Activated CD4-positive, CD25-positive, alpha-beta regulatory T cell (primary cell): ENCODE results near the gene NLGN1.
"Not testable (repeated sequence)": the region's sequence is repeated elsewhere in the genome, so short reads cannot be mapped to it uniquely, and the experiment has no call there.

ENCODE experiments used
- DNase-seq, 4 experiments: peaks; one replicate each; lab custom pipeline; 2025; lab: John Stamatoyannopoulos, UW

The NLGN1 gene

DNA sequence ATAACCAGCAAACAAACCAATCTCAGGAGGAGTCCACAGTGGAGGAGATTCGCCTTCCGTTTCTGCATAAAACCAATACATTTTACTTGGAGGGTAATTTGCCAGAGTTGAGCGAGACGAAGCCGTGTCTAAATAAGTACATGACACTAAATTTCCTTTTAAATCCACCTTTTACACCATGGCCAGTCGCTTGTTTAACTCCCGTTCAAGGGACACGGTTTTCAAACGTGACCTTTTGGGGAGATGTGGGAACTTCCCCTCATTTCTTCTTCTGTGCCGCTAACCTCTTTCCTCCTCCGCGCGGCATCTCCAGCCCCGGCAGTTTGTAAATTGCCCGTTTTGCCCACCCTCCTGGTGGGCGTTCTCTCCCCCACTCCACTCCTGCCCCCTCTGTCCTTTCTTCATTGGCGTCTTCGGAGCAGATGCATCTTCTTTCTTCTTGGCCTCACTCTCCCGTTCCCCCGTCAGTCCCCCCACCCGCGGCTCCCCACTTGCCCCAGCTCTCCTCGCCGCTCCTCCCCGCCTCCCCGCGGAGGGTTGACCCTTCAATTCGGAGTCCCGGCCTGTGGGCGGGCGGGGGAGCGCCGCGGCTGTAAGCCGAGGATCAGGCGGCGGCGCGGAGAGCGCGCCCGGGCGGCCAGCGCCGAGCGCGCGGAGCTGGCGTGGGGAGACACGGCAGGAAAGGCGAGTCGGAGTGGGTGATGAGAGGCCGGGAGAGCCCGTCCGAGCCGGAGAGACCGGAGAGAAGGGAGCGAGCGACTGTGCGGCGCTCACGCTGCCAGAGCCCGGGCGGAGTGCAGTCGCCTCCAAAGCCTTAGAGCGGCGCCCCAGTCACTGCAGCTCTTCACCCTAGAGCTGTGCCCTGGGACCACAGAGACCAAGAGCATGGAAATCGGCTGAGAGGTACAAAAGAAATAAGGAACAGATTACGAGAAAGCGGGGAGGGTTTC is at the start of gene NLGN1:
NLGN1 (plus strand) TSS at position 584 of the 950 bp plus-strand sequence.
- DNase-seq, result no peak

DNA sequence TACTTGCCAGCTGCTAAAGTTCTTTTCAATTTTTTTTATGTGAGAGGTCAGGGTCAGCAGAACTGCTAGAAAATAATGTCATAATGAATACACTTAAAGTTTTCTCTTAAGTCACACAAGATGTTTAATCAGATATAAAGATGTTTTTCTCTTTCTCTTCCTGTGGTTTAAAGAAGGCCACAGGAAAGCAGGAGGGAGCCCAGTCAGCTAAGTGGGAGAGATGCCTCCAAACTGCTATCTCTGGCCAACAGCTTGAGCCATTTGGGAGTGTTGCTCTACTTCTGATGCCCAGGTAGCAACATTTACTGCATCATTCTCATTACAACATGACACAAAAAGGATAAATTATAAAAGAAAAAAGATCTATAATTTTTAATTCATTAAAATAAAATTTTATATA is 45.7 kb upstream of the NLGN1 start:
- no peak for DNase-seq

DNA sequence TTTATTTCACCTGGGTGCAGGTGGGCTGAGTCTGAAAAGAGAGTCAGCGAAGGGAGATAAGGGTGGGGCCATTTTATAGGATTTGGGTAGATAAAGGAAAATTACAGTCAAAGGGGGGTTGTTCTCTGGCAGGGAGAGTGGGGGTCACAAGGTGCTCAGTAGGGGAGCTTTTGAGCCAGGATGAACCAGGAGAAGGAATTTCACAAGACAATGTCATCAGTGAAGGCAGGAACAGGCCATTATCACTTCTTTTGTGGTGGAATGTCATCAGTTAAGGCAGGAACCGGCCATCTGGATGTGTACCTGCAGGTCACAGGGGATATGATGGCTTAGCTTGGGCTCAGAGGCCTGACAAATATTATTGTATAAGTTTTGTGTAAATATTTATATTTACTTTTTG is 44.4 kb upstream of the NLGN1 start:
- not testable (repeated sequence) for DNase-seq

DNA sequence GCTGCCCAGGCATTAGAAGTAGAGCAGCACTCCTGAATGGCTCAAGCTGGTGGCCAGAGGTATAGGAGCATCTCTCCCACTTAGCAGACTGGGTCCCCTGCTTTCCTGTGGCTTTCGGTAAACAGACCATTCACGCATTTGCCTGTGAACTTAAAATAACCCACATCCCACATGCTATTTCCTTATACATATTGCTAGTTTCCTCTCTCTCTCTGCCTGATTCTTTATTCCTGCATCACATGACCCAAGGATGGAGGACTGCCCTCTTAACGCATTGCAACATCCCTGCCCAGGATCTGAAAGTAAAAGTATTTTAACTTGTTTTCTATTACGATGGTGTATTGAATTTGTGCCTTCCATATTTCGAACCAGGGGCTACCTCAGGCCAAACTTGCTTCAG is 43.4 kb upstream of the NLGN1 start:
- no peak for DNase-seq

DNA sequence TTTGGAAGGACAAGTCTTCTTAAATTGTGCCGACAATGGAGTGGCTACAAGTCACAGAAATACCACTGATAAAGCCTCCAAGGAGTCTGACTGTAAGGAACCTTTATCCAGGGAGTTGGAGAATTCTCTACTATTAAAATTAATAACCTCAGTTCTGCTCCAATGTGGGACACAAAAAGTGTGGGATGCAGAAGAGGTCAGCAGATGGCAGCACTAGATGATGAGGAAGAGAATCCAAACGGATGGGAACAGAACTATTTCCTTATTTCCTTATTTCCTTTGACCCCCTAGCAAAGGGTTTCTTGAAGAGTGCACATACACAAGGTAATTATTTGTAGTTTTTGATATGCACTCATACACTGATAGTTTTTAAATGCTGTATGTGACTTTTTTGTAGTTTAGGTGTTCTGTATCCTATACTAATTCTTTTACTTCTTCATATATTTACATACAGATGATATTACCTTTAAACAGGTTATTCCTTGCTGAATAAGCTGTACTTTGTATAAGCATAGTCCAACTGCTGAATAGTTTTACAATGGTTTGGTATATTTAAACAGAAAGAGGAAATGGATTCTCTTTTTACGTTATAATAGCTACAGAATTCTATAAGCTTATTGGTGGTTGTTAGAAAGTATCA is 25.6 kb upstream of the NLGN1 start:
- no peak for DNase-seq

DNA sequence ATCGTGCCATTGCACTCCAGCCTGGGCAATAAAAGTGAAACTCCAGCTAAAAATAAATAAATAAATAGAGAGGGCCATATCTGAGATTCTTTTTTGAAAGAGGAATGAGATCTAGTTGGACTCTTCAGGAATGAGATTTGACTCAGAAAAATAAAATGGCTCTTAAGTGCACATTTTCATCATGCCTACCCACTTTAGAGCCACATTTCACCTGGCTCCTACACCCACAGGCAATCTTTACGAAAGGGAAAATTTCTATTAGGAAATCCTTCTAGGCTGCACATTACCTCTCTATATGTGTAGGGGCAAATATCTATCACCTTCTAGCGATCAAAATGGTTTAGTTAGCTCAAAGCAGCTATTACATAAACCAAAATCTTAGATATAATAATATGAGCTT is 16.9 kb upstream of the NLGN1 start:
- DNase-seq, result no peak

DNA sequence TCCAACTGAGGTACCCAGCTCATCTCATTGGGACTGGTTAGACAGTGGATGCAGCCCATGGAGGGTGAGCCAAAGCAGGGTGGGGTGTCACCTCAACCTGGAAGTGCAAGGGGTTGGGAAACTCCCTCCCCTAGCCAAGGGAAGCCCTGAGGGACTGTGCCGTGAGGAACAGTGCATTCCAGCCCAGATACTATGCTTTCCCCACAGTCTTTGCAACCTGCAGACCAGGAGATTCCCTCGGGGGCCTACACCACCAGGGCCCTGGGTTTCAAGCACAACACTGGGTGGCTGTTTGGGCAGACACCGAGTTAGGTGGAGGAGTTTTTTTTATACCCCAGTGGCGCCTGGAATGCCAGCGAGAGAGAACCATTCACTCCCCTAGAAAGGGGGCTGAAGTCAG is 15.6 kb upstream of the NLGN1 start:
- DNase-seq, result not testable (repeated sequence)

DNA sequence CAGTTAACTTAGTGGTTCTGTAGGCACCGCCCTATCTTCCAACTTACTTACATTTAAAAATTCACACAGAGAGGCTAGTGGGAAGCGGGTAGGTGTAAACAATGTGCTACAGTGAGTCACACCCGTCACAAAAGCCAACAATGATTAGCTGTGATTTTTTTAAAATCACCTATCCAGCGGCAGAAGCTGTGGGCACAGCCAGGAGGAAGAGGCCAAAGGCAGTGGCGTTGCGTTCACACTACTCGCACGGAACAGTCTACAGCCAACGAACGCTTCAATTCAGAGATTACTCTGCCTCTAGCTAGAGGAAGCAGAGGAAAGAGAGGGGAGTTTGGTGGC is 2.5 kb upstream of the NLGN1 start:
- no peak for DNase-seq

DNA sequence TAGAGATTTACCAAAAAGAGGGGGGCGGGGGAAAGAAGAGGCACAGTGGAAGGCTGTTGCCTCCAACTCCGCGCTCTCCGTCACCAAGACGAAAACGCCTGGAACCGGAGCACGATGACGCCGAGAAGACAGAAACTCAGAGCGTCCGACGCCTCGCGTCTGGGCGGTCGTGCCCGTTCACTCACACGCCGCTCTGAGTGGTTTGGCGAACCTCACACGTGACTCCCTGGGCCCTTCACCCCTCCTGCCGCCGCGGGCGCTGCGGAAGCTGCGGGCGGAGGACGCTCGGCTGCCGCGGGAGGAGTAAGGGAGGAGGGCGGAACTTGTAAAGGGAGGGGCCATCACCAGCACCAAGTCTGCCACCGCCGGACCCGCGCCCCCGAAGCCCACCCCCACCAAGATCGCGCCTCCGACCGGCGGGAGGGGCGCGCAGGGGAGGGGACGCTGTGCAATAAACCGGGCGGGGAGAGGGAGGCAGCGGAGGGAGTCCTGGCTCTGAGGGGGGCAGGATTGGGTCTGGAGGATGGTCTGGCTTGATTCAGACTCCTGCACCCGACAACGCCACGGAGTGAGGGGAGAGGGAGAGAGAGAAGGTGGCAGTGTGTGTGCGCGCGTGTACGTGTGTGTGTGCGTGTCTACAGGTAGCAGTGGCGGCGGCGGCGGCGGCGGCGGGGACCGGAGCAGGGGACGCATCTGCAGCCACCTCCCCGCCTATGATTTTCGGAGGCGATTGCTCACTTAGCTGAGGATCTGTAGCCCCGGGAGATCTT is 1.9 kb upstream of the NLGN1 start:
- no peak for DNase-seq

DNA sequence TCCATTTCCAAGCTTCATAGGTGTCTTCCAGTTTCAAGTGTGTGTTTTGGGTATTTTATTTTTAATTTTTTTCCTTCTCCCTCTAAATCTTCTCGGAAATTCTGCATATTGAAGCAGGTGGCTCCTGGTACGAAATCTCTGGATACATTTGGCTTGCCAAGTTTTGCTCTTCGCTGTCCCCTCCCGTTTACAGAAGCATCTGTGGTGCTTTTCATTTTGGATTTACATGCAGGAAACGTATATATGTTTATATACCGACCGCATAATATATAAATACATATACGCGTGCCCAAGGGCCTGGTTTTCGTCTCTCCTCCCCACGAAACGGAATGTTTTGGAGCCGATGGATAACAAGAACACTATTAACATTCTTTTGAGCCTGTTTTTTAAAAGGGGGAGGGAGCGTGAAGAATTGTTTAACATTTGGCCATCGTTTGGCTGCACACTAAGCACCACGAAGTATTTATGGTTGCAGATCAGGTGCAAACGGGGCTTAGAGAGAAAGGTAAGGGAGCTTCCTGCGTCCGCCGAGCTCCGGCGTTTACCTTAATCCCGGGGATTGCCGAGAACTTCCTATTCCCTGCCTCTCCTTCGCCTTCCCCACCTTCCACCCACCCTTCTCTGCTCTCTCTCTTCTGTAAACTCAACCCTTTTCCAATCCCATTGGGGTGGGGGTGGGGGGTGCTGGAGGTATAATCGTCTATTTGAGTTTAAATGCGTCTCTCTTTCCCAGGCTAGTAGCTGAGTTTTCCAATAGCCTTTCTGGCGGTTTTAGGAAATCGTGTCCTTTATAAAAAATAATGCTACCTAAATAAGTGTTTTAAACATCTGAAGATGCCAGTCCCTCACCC is 1.1 kb upstream of the NLGN1 start:
- no peak for DNase-seq

DNA sequence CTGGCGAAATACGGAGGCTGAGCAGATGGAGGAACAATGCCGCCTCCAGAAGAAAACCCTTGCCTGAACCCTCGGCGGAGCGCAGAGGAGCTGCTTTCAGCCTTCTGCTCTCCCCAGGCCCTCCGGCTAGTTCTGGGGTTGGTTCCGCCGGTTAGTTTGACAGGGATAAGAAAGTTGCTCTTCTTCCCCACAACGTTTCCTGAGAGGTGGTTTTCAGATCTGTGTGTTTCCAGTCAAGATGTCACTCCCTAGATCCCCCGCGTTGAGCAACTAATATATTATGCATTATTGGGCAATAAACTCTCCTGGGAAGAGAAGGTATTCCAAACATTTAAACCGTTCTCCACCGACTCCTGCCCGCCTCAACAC is 551 bp downstream of the NLGN1 start:
- DNase-seq, result no peak

DNA sequence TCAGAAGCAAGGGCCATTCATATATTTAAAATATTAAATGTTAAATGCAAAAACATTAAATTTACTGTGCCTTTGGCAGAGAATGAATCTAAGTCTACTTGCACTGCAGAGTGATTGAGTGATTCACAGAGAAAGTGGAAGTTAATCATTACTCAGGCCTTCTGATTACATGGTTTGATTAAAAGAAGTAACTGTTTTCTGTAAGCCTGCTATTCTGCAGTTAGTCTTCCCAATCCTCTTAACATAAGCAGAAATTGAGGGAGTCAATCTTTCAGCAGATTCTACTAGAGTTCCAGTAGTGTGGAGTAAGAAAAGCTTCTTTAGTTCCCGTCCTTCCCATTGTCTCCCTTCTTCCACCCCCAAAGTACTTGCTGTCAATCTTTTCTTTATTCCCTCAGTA is 1.5 kb downstream of the NLGN1 start:
- DNase-seq, result no peak

DNA sequence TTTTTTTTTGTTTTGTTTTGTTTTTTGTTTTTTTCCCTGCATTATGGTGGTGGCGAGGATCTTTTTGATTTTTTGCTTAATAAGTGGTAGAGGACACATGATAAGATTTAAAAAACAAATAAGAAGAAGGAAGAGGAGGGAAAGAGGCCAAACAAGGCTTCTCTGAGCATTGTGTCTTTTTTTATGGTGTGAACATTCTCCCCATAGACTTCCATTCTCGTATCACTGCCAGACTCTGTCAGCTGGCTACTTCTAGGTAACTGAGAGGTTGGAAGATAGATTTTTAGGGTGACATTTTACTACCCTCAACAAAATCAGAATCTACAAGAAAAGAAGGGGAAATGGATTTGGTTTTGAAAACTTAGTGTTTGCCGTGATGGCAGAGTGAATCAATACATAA is 3.8 kb downstream of the NLGN1 start:
- DNase-seq, result no peak

DNA sequence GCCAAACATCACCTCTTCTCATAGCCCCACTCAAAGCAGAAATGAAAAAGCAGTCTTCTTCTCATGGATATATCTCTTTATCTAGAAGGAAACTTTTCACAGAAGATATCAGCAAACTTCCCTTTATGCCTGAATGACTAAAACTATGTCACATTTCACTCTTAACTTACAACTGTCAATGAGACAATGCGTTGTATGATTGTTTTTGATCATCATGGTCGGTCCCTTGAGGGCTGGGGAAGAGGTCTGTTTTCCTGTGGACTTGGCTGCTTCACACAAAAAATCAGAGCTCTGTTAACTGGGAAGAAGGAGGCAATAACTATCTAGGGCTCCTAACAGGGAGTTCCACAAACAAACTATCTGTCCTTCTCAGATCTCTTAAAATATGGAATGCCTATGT is 5.1 kb downstream of the NLGN1 start:
- DNase-seq, result no peak

DNA sequence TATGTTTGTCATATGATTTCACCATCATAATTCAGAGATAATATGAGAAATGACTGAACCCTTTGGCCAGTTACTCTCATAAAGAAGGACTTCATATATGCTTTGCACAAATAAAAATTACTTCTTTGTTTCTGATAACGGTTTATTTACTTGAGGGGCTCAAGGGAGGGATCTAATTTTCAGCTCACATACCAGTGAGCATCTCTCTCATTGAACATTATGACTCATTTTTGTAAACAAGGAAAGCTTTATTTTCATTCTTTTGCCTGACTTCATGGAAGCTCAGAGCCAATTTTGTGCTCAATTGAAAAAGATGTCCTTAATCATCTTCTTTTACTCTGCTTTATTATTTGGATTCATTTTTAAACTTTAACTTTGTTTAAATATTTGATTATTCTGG is 5.8 kb downstream of the NLGN1 start:
- DNase-seq, result no peak

DNA sequence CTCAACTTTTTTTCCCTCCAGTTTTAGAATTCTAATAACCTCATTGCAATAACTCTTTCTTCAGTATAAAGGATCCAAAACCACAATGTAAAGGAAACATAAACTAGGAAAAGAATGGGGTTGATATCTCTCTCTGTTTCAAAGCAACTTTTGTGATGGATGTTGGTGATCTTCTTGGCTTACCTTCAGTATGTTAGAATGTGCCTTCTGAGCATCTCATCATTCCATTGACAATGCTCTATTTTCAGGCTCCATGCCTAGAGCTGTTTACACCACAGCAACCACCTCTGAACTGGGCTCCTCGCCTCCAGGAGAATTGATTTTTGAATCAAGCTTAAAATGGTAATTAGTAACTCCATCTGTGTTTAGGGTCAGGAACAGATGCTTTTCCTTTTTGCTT is 6.6 kb downstream of the NLGN1 start:
- DNase-seq, result no peak

DNA sequence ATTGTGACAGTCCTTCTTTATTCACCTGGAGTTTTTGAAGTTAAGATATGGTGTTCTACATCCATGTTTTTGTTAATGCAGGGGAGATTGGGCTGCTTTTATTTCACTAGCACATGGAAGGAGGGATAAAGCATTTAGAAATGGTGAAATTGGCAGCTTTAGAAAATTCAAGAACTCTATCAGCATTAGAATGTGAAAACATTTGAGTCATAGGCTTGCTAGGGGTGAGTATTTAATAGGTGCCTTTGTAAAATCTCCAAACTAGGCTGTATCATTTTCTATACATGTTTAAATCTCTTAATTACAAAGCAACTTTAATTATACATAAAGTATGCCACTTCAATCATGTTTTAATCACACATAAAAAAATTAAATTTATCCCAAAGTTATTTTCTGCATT is 12.9 kb downstream of the NLGN1 start:
- DNase-seq, result no peak

DNA sequence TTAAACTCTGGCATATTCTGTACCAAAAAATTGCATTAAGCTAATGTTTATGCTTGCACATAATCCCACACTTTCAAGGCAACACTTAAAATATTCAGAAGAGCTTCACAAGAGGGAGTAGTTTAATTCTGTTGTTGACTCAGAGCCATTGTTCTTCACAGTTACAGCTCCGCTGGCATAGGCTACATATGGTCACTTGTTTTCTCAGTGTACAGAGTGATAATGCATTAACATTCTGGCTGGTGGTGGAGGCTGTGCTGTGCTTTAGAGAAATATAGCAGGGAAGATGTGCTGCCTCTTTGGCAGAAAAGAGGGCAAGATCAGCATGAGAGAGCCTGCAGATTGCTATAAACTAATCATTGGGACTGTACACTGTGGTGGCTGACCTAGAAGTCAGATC is 13.3 kb downstream of the NLGN1 start:
- DNase-seq, result no peak

DNA sequence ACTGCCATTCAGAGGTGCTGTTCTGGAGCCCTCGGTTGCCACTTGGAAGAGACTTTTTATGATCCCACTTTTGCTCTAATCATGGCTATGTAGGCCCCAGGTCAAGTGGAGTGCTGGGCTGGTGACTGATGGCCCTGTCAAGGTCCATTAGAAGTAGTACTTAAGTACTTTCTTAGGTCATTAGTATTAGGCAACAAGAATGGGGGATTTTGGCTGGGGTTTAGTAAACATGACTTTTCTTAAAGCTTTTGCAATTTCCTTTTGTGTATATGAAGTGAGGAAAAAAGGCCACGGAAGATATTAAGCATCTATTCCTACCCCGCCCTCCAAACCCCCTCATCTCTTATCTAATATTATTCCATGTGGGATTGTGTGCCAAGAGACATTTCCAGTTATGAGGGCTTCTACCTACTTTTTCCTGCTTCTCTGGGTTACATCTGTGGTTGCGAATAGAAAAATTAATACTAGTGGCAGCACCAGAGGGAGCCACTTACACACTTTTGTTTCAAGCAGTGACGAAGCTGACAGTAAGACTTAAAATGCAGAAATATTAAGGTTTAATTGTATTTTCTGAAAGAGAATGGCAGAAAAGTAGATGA is 13.9 kb downstream of the NLGN1 start:
- DNase-seq, result no peak

DNA sequence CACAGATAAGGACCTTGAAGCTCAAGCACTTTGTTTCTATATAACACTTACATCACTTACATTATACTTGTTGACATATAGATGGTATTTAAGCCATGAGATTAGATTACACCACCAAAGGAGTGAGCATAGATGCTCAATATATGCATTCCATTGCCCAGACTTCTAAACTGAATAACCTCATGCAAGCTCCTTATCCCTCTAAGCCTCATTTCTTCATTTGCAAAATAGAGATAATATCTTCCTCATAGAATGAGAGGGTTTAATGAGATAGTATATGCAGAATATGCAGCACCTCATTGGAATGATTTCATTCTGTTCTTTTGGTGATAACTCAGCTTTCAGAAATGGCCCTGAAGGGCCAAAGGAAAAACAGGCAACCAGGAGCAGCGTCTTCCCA is 18.5 kb downstream of the NLGN1 start:
- no peak for DNase-seq

DNA sequence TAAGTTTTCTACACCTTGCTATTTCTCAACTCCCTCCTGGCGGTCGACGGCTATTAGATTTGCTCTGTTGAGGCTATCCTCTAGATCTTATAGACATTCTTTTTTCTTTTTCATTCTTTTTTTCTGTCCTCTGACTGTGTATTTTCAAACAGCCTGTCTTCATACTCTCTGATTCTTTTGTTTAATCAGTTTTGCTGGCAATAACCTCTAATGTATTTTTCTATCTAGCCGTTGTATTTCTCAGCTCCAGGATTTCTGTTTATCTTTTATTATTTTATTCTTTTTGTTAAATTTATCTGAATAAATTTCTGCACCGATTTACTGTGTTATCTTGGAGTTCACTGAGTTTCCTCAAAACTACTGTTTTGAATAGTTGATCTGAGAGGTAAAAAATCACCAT is 31.5 kb downstream of the NLGN1 start:
- DNase-seq, result no peak

DNA sequence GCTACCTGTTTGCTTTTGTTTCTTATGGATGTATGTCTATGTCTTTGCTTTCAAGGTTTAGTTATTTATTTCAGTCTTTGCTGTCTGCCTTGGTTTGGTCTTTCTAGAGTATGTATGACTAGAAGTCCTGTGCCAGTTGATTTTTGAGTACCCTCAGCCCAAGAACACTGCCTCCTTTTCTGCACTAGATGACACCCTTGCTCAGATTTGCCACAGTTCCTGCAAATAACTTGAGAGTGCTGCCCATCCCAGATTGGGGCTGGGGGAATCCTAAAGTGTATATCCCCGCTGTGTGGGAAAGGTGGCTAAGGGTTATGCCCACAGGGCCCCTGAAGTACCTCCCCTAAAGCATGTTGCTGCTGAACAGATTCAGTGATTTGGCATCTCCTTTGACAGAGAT is 32.0 kb downstream of the NLGN1 start:
- DNase-seq, result no peak
